Kidney epithelial cell (primary cell): ENCODE measurements around the gene ANKLE2. TPM values are rescaled to one million over a fixed set of nuclear protein-coding genes. Genes with fewer than 3 reads are reported as not detected.

ENCODE experiments used
- DNase-seq: peaks from one replicate; pipeline ENCODE4 v3.0.0-alpha.2; 2010; ENCODE audit warnings: low read depth
- H3K27me3 ChIP-seq: 2 replicates; pipeline ENCODE4 v1.6.0; 2011; ENCODE audit warnings: low read length; ENCODE audit not compliant: control insufficient read depth, insufficient read depth
- H3K36me3 ChIP-seq: 2 replicates; pipeline ENCODE4 v1.5.1; 2011; ENCODE audit warnings: low read length; ENCODE audit not compliant: control insufficient read depth, insufficient read depth
- H3K4me3 ChIP-seq: 2 replicates; pipeline ENCODE4 v1.5.1; 2011; ENCODE audit warnings: low read depth, mild to moderate bottlenecking, control low read depth, low read length
- CTCF ChIP-seq: IDR thresholded peaks from 2 replicates; pipeline ENCODE4 v1.5.1; 2011; ENCODE audit warnings: mild to moderate bottlenecking, moderate library complexity, low read length, control low read depth, inconsistent platforms; ENCODE audit not compliant: insufficient read depth, poor library complexity, severe bottlenecking
- total RNA-seq: library from RNA; depleted of rRNA; stranded (reverse); fragments of >200 nt; gene quantifications from 2 replicates; pipeline ENCODE4 v1.2.3, GENCODE V29; 2015

ANKLE2 gene
- total RNA-seq, 1 donor from 2014 or later, result 115 TPM

DNA sequence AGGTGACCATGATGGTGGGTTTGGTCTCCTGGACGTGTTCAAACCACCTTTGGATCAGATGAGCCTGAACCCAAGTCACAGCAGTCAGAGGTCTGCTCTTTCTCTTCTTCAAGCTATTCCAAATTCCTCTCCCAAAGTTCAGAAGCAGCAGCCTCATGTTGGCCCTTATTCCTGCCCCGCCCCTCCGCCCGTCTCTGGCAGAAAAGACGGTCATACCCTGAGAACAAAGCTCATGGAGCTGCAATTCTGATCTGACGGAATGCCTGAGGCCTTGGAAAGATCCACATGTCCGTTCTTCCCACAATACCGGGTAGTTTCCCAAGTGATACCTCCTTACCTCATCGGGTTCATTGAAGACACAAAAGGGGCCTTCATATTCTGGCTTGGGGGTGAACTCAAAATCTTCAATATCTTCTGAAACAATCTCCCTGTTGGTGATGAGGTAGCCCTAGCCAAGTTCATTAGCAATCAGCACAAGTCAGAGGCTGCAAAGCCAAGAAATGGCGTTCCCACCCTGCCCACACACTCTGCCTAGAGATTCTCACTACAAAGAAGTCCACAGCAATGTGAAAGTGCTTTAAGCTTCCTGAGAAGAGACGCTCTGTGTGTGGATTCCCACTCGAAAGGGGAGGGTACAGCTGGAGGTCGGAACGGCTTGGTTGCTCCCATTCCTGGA is 85.7 kb downstream of the ANKLE2 start:
- no peak for DNase-seq
- Histone ChIP-seq H3K4me3 (no peak overlapping the region), H3K27me3 (no peaks in the 10 kb centered on the region), H3K36me3 (no peaks in the 10 kb centered on the region)
- no peak for TF ChIP-seq CTCF

Other genes with a start within 250 kb of the ANKLE2 start
- not detected in 2 replicates for gene LRCOL1, start 151.2 kb downstream of the ANKLE2 start, total RNA-seq
- not detected in 2 replicates for gene P2RX2, start 143.1 kb downstream of the ANKLE2 start, total RNA-seq
- gene POLE, start 74.5 kb downstream of the ANKLE2 start, total RNA-seq, result 11.2 and 15.1 TPM in 2 replicates
- gene PXMP2, start 74.2 kb downstream of the ANKLE2 start, total RNA-seq, result 34.8 and 37.2 TPM in 2 replicates
- gene PGAM5, start 51.0 kb downstream of the ANKLE2 start, total RNA-seq, result 40.4 and 47.1 TPM in 2 replicates
- 73.2 and 79.1 TPM in 2 replicates for gene GOLGA3, start 67.0 kb upstream of the ANKLE2 start, total RNA-seq
- gene CHFR, start 125.8 kb upstream of the ANKLE2 start, total RNA-seq, result 51.3 and 59.3 TPM in 2 replicates
- 6.6 and 14.4 TPM in 2 replicates for gene ZNF605, start 194.5 kb upstream of the ANKLE2 start, total RNA-seq
- 11.3 and 12.0 TPM in 2 replicates for gene ZNF26, start 224.5 kb upstream of the ANKLE2 start, total RNA-seq